B cell (primary cell): ENCODE results near the gene CDC42BPB. TPM values are rescaled to one million over a fixed set of nuclear protein-coding genes. Genes with fewer than 3 reads are reported as not detected.

Experiments used
- ATAC-seq: fragments of 200-7000 bp; cut with Tn5 transposase; one replicate; pipeline ENCODE4 v1.10.0; 2021; ENCODE audit warnings: low read depth, mild to moderate bottlenecking, moderate number of reproducible peaks, moderate library complexity
- CTCF ChIA-PET: fragments of 350-600 bp; sonication (Branson Sonifier 250); formaldehyde crosslinking; loops from one replicate; lab custom pipeline; 2021; ENCODE audit warnings: antibody characterized with exemption, inconsistent platforms; lab: Charles Lee
- POLR2A ChIA-PET: fragments of 350-600 bp; sonication (Branson Sonifier 250); formaldehyde crosslinking; loops from one replicate; lab custom pipeline; 2021; ENCODE audit warnings: antibody characterized with exemption; lab: Charles Lee
- DNase-seq: peaks from one replicate; pipeline ENCODE4 v3.0.0; 2013
- H2AFZ ChIP-seq: 2 replicates; pipeline ENCODE4 v1.6.1; 2012; ENCODE audit warnings: mild to moderate bottlenecking, low read depth, low read length; ENCODE audit not compliant: insufficient read depth, poor library complexity, severe bottlenecking
- H3K27ac ChIP-seq, 2 donors: 1 replicate in 1 of 2; 2 replicates in 1 of 2; pipeline ENCODE4 v1.5.1; 2012 to 2013; ENCODE audit warnings: low read length in 2 of 2, mild to moderate bottlenecking in 2 of 2, moderate library complexity in 1 of 2
- H3K27me3 ChIP-seq, 4 experiments: fragments of 200-600 bp in 1 of 4; sonication (generic) in 1 of 4; replicated peaks in 1 of 4; 1 replicate in 2 of 4; 2 replicates in 2 of 4; pipeline versions ENCODE4 v1.6.1 to v1.7.0; 2013 to 2016; ENCODE audit warnings: low read length in 3 of 4, mild to moderate bottlenecking in 2 of 4, mixed read lengths in 1 of 4, moderate library complexity in 1 of 4; ENCODE audit not compliant: insufficient read depth in 4 of 4, control insufficient read depth in 3 of 4; ENCODE audit errors: control extremely low read depth in 1 of 4
- H3K36me3 ChIP-seq, 2 experiments: replicated peaks in 1 of 2; 1 replicate in 1 of 2; 2 replicates in 1 of 2; pipeline versions ENCODE4 v1.6.1 to v1.7.1; 2013; ENCODE audit warnings: low read length in 1 of 2; ENCODE audit not compliant: insufficient read depth in 2 of 2, control insufficient read depth in 1 of 2; ENCODE audit errors: control extremely low read depth in 1 of 2, extremely low read depth in 1 of 2
- H3K4me1 ChIP-seq, 2 donors: fragments of 200-600 bp in 1 of 2; sonication (generic) in 1 of 2; 1 replicate in 1 of 2; 2 replicates in 1 of 2; pipeline versions ENCODE4 v1.5.1 to v1.6.1; 2013 to 2017; ENCODE audit warnings: low read length in 2 of 2; ENCODE audit not compliant: control insufficient read depth in 2 of 2, insufficient read depth in 2 of 2
- H3K4me2 ChIP-seq: replicated peaks from 2 replicates; pipeline ENCODE3; 2012; ENCODE audit warnings: mild to moderate bottlenecking, low read depth, low read length; ENCODE audit not compliant: poor library complexity, severe bottlenecking
- H3K4me3 ChIP-seq, 5 experiments: fragments of 200-600 bp in 1 of 5; sonication (generic) in 1 of 5; 1 replicate in 3 of 5; 2 replicates in 2 of 5; pipeline versions ENCODE4 v1.5.1 to v1.7.0; 2011 to 2016; ENCODE audit warnings: low read length in 4 of 5, mild to moderate bottlenecking in 4 of 5, low read depth in 2 of 5, control low read depth in 1 of 5, moderate library complexity in 1 of 5; ENCODE audit not compliant: insufficient read depth in 1 of 5; ENCODE audit errors: control extremely low read depth in 1 of 5, extremely low read depth in 1 of 5
- H3K79me2 ChIP-seq: fragments of 200-600 bp; sonication (generic); one replicate; pipeline ENCODE4 v1.6.0; 2016; ENCODE audit warnings: low read length; ENCODE audit not compliant: control insufficient read depth, insufficient read depth
- H3K9ac ChIP-seq: fragments of 200-600 bp; sonication (generic); 2 replicates; pipeline ENCODE4 v1.6.1; 2017; ENCODE audit warnings: mild to moderate bottlenecking, low read length, moderate library complexity
- H3K9me3 ChIP-seq, 3 donors: one replicate each; pipeline versions ENCODE4 v1.6.1 to v1.7.1; 2013; ENCODE audit warnings: low read length in 2 of 3; ENCODE audit not compliant: control insufficient read depth in 2 of 3, insufficient read depth in 1 of 3; ENCODE audit errors: control extremely low read depth in 1 of 3
- H4K20me1 ChIP-seq: 2 replicates; pipeline ENCODE4 v1.6.0; 2012; ENCODE audit warnings: mild to moderate bottlenecking, low read length; ENCODE audit not compliant: insufficient read depth, control insufficient read depth, poor library complexity, severe bottlenecking
- H3K27ac Mint-ChIP-seq: one replicate; pipeline ENCODE4 v1.8.0; 2021; ENCODE audit warnings: mixed read lengths
- H3K27me3 Mint-ChIP-seq: one replicate; pipeline ENCODE4 v1.8.0; 2021; ENCODE audit warnings: mixed read lengths
- H3K4me1 Mint-ChIP-seq: one replicate; pipeline ENCODE4 v1.8.0; 2021; ENCODE audit warnings: mixed read lengths
- H3K4me3 Mint-ChIP-seq: one replicate; pipeline ENCODE4 v1.8.0; 2021; ENCODE audit warnings: mixed read lengths
- H3K9me3 Mint-ChIP-seq: one replicate; pipeline ENCODE4 v1.8.0; 2022; ENCODE audit warnings: mixed read lengths; ENCODE audit not compliant: insufficient read depth
- EZH2 ChIP-seq: IDR thresholded peaks from 2 replicates; pipeline ENCODE4 v1.6.1; 2012; ENCODE audit warnings: borderline replicate concordance, low read depth, mild to moderate bottlenecking, moderate library complexity, low read length; ENCODE audit not compliant: insufficient read depth, poor library complexity, severe bottlenecking
- WGBS: methylation state at CpG from one replicate; pipeline ENCODE4 v1.1.5; 2013; ENCODE audit warnings: missing lambda C conversion rate; ENCODE audit not compliant: insufficient coverage; 5-methylcytosine and 5-hydroxymethylcytosine counted together
- intact Hi-C: fragments of 100-400 bp; cut with micrococcal nuclease; formaldehyde crosslinking; loops from one replicate; pipeline ENCODE4 v1.10.0; 2022
- polyA plus RNA-seq: library from polyadenylated mRNA; depleted of rRNA; stranded (reverse); fragments of >200 nt; gene quantifications from 2 replicates; pipeline ENCODE4 v1.2.3, GENCODE V29; 2012
- total RNA-seq, 2 donors: library from RNA; stranded (reverse); fragments of 120-200 nt in 1 of 2; gene quantifications; 1 replicate in 1 of 2; 2 replicates in 1 of 2; pipeline versions ENCODE4 v1.2.3 to v1.2.4, GENCODE V29; 2013 to 2022
- TF ChIP-seq, protein P1 (sequence below): fragments of 200-600 bp; IDR thresholded peaks from one replicate; pipeline ENCODE4 v1.8.0; 2022; ENCODE audit warnings: antibody characterized with exemption, mild to moderate bottlenecking

Gene CDC42BPB
- total and polyA plus RNA-seq, 2 donors (not counting 1 experiment from before 2014, with no cell fraction given): 23.9 to 52.5 TPM

DNA sequence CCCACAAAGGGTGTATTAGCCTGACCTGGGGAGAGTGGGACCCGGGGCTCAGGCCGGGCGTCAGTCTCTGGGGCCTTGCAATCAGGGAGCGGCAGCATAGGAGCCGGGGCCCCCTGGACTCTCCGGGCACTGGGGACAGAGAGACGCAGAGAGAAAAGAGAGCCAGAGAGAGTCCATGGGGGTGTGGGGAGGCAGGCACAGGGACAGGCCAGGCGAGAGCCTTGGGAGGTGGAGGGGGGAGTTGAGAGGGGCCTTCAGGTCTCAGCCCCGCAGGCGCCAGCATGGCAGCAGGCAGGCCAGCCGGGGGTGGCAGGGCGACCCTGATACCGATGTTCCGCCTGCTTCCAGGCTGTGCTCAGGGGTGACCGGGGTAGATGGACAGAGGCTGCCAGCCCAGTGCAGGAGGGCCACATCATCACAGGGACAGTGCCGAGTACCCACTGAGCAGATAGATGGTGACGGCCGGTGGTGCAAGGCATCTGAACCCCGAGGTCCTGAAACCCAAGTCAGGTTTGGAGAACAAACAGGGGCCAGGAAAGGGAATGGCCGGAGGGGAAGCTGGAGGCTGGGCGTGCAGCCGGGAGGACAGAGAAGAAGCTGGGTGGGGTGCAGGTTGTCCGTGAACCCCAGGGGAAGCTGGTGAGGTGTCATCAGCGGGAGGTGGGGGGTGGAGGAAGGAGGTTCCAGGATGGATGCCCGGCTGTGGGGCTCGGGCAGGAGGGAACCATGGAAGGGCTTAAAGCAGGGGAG is 40.1 kb upstream of the CDC42BPB start:
- Histone ChIP-seq H3K4me2 (no peak overlapping the region), H3K9ac (no peak overlapping the region), H3K27ac (no peak overlapping the region), H3K36me3 (no peaks in the 10 kb centered on the region), H2AFZ (no peak overlapping the region), H3K27me3 (peaks cover 0 to 11% (median 3%) of the 10 kb centered on the region in 4 experiments), H3K79me2 (no peaks in the 10 kb centered on the region), H4K20me1 (no peaks in the 10 kb centered on the region), H3K9me3 (peaks cover 0 to under 1% (median 0%) of the 10 kb centered on the region in 3 donors), H3K4me3 (no peak overlapping the region), H3K4me1 (peaks cover 16 to 21% of the 10 kb centered on the region in 2 donors)
- CTCF ChIA-PET: interaction anchor here (3.5 kb wide), 1 partner anchor 7 kb away, joined by 40 read pairs; no protein-coding TSS in a partner anchor
- no peak for TF ChIP-seq EZH2
- TF ChIP-seq, protein P1, sequence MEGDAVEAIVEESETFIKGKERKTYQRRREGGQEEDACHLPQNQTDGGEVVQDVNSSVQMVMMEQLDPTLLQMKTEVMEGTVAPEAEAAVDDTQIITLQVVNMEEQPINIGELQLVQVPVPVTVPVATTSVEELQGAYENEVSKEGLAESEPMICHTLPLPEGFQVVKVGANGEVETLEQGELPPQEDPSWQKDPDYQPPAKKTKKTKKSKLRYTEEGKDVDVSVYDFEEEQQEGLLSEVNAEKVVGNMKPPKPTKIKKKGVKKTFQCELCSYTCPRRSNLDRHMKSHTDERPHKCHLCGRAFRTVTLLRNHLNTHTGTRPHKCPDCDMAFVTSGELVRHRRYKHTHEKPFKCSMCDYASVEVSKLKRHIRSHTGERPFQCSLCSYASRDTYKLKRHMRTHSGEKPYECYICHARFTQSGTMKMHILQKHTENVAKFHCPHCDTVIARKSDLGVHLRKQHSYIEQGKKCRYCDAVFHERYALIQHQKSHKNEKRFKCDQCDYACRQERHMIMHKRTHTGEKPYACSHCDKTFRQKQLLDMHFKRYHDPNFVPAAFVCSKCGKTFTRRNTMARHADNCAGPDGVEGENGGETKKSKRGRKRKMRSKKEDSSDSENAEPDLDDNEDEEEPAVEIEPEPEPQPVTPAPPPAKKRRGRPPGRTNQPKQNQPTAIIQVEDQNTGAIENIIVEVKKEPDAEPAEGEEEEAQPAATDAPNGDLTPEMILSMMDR: no peak
- Mint-ChIP-seq H3K9me3 (no peaks in the 10 kb centered on the region), H3K4me1 (peaks cover 16% of the 10 kb centered on the region), H3K27me3 (peaks cover 10% of the 10 kb centered on the region), H3K27ac (no peak overlapping the region), H3K4me3 (no peak overlapping the region)
- intact Hi-C loops: no loop called here
- POLR2A ChIA-PET: no interaction called here
- 90% methylated on average over 25 of the region's 26 CpGs for WGBS
- DNase-seq: no peak
- no peak for ATAC-seq

GRCh38 chr14:103096387-103096786 is 39.0 kb upstream of the CDC42BPB start:
- H3K4me3 Mint-ChIP-seq: no peak overlapping the region
- 90% methylated on average over 4 of the region's 4 CpGs for WGBS

More at GRCh38 chr14:103096387-103096786, 39.0 kb upstream of the CDC42BPB start:
- Histone ChIP-seq H3K9ac (no peak overlapping the region), H3K79me2 (no peaks in the 10 kb centered on the region), H4K20me1 (no peaks in the 10 kb centered on the region), H3K36me3 (no peaks in the 10 kb centered on the region), H3K4me2 (no peak overlapping the region), H2AFZ (no peak overlapping the region), H3K27me3 (peaks cover 0 to 11% (median 1%) of the 10 kb centered on the region in 4 experiments), H3K27ac (no peak overlapping the region), H3K4me1 (peaks cover 13 to 25% of the 10 kb centered on the region in 2 donors), H3K9me3 (no peaks in the 10 kb centered on the region), H3K4me3 (no peak overlapping the region)
- intact Hi-C loops: no loop called here
- no peak for DNase-seq
- POLR2A ChIA-PET: interaction anchor here (0.6 kb wide), 1 partner anchor 10 kb away, joined by 4 read pairs; no protein-coding TSS in a partner anchor
- H3K9me3 Mint-ChIP-seq: no peaks in the 10 kb centered on the region
- H3K4me1 Mint-ChIP-seq: peaks cover 14% of the 10 kb centered on the region
- TF ChIP-seq EZH2: no peak
- TF ChIP-seq, protein P1: no peak
- no peak for ATAC-seq
- CTCF ChIA-PET: interaction anchor here (1.4 to 3.5 kb wide), 2 partner anchors 8 to 403 kb away, joined by 4 to 40 read pairs; no protein-coding TSS in a partner anchor
- peaks cover 7% of the 10 kb centered on the region for H3K27me3 Mint-ChIP-seq
- H3K27ac Mint-ChIP-seq: no peak overlapping the region
